ENCODE data around the gene MAP3K3. TPM values are rescaled to one million over a fixed set of nuclear protein-coding genes. Genes with fewer than 3 reads are reported as not detected.

Gene MAP3K3
- total and polyA plus RNA-seq, 10 of the 15 experiments (the other 5 are each of a cell fraction or from before 2014, with no cell fraction given) = 1.6 to 24.1 (median 15.0) TPM

- no peaks in the 10 kb centered on the region for H3K9me3 ChIP-seq (replicated peaks; ENCODE audit: control insufficient read depth, insufficient read depth, low read length)
- no peak overlapping the region for H3K4me3 ChIP-seq
- ChIA-PET RAD21 (ENCODE audit: unreplicated experiment) (no interaction called here), SMC1A (ENCODE audit: uncharacterized antibody, unreplicated experiment) (no interaction called here), POLR2A (interaction anchor here (1.2 kb wide), 1 partner anchor 57 kb away, joined by 3 read pairs; the partner anchor contains the start of genes CCDC47 and DDX42), CTCF (no interaction called here)
- H3K9ac ChIP-seq (ENCODE audit: control insufficient read depth, insufficient read depth, low read length) = no peak overlapping the region
- in situ Hi-C loops (cut with MboI) = no loop called here
- intact Hi-C loops (cut with micrococcal nuclease; ENCODE audit: unreplicated experiment) = no loop called here
- DNase-seq (ENCODE audit: low read depth, low spot score) (no peak), ATAC-seq (no peak), FAIRE-seq (no peak)
- BruUV-seq (replicated peaks) = no TSS peak
- WGBS (ENCODE audit: insufficient coverage, insufficient replicate concordance, low lambda C conversion rate, missing lambda C conversion rate) = 96% methylated on average over 3 of the region's 3 CpGs
- H3K79me2 ChIP-seq (ENCODE audit: control insufficient read depth, insufficient read depth, low read length) = no peaks in the 10 kb centered on the region
- no peak overlapping the region for H3K27ac ChIP-seq (ENCODE audit: control insufficient read depth, insufficient read depth)
- H4K20me1 ChIP-seq (ENCODE audit: control insufficient read depth, insufficient read depth) = no peaks in the 10 kb centered on the region
- H3K4me2 ChIP-seq (ENCODE audit: control insufficient read depth, insufficient read depth) = no peak overlapping the region
- no peak overlapping the region for H2AFZ ChIP-seq (ENCODE audit: control insufficient read depth, low read depth, low read length)
- H3K4me1 ChIP-seq (ENCODE audit: control insufficient read depth, insufficient read depth, low read length) = no peaks in the 10 kb centered on the region
- peaks cover 0 to 16% of the 10 kb centered on the region in 2 experiments; a peak in 3 of 4 replicates for H3K36me3 ChIP-seq (ENCODE audit: control insufficient read depth in 2 of 2, insufficient read depth in 2 of 2, low read length in 1 of 2)
- no peaks in the 10 kb centered on the region for H3K27me3 ChIP-seq (replicated peaks in 1 of 2; ENCODE audit: control insufficient read depth in 2 of 2, insufficient read depth in 2 of 2, low read length in 1 of 2)
- TF ChIP-seq RAD51 (IDR thresholded peaks at IDR 0.05) (no peak), SREBF2 (IDR thresholded peaks at IDR 0.05; ENCODE audit: low read length) (no peak), BCL11A (IDR thresholded peaks at IDR 0.05; ENCODE audit: low read depth, low read length) (no peak), CBFB (IDR thresholded peaks at IDR 0.05; ENCODE audit: low read depth) (no peak), SMAD1 (IDR thresholded peaks at IDR 0.05; ENCODE audit: low read depth, partially characterized antibody) (no peak), ZNF274 (IDR thresholded peaks at IDR 0.05; ENCODE audit: insufficient read depth, insufficient read length) (no peak), ELK1 (IDR thresholded peaks at IDR 0.05; ENCODE audit: low read depth, low read length) (no peak), RB1 (IDR thresholded peaks at IDR 0.05; ENCODE audit: borderline replicate concordance) (no peak), ZBTB33 (IDR thresholded peaks at IDR 0.05) (no peak), NRF1 (conservative IDR thresholded peaks at IDR 0.05; ENCODE audit: low read depth, low read length) (no peak), CEBPZ (IDR thresholded peaks at IDR 0.05; ENCODE audit: low read depth, low read length) (no peak), ZNF24 (IDR thresholded peaks at IDR 0.05) (no peak), NBN (IDR thresholded peaks at IDR 0.05) (no peak), CREM (IDR thresholded peaks at IDR 0.05; ENCODE audit: low read depth) (no peak), GATAD2B (conservative IDR thresholded peaks at IDR 0.05; ENCODE audit: low read depth) (no peak), POU2F2 (IDR thresholded peaks at IDR 0.05; ENCODE audit: borderline replicate concordance, low read depth, low read length) (no peak), ETV6 (conservative IDR thresholded peaks at IDR 0.05 in 1 of 2, IDR thresholded peaks at IDR 0.05 in 1 of 2; ENCODE audit: borderline replicate concordance in 1 of 2, low read depth in 1 of 2) (no peak)
- TF ChIP-seq, protein P1, sequence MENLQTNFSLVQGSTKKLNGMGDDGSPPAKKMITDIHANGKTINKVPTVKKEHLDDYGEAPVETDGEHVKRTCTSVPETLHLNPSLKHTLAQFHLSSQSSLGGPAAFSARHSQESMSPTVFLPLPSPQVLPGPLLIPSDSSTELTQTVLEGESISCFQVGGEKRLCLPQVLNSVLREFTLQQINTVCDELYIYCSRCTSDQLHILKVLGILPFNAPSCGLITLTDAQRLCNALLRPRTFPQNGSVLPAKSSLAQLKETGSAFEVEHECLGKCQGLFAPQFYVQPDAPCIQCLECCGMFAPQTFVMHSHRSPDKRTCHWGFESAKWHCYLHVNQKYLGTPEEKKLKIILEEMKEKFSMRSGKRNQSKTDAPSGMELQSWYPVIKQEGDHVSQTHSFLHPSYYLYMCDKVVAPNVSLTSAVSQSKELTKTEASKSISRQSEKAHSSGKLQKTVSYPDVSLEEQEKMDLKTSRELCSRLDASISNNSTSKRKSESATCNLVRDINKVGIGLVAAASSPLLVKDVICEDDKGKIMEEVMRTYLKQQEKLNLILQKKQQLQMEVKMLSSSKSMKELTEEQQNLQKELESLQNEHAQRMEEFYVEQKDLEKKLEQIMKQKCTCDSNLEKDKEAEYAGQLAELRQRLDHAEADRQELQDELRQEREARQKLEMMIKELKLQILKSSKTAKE (IDR thresholded peaks at IDR 0.05; ENCODE audit: low read depth, poor library complexity, severe bottlenecking) = no peak
Measured at GRCh38 chr17:63716426-63716825, 94.2 kb downstream of the MAP3K3 start.

Data from GM12878 (cell line).